ENCODE data around the gene WASF2. TPM values are rescaled to one million over a fixed set of nuclear protein-coding genes. Genes with fewer than 3 reads are reported as not detected.

Gene WASF2
- total RNA-seq, 1 donor from 2014 or later: 51.2 TPM

- peaks cover 11% of the 10 kb centered on the region for H3K36me3 ChIP-seq
- peak; percentile 57 for DNase-seq
- no peaks in the 10 kb centered on the region for H3K9me3 ChIP-seq (replicated peaks)
- TF ChIP-seq CTCF (IDR thresholded peaks at IDR 0.05; ENCODE audit: borderline replicate concordance): no peak
- H3K27ac ChIP-seq (replicated peaks): peak overlapping the region; percentile 90
- H3K4me3 ChIP-seq: peak overlapping the region; percentile 39
- intact Hi-C loops (cut with micrococcal nuclease): no loop called here
- peaks cover 97% of the 10 kb centered on the region for H3K4me1 ChIP-seq
- no peaks in the 10 kb centered on the region for H3K27me3 ChIP-seq (ENCODE audit: low read depth)
Measured at GRCh38 chr1:27428316-27429028, 61.5 kb downstream of the WASF2 start.

GRCh38 chr1:27427816-27428315 lies 62.1 kb downstream of the WASF2 start:
- Histone ChIP-seq H3K9me3 (replicated peaks) (no peaks in the 10 kb centered on the region), H3K27ac (replicated peaks) (peak overlapping the region; percentile 90), H3K4me3 (peak overlapping the region; percentile 39), H3K36me3 (peaks cover 11% of the 10 kb centered on the region), H3K4me1 (peaks cover 97% of the 10 kb centered on the region), H3K27me3 (ENCODE audit: low read depth) (no peaks in the 10 kb centered on the region)
- intact Hi-C loops (cut with micrococcal nuclease): no loop called here
- TF ChIP-seq CTCF (IDR thresholded peaks at IDR 0.05; ENCODE audit: borderline replicate concordance): no peak
- no peak for DNase-seq

- DNase-seq: no peak
- H3K9me3 ChIP-seq (replicated peaks): no peaks in the 10 kb centered on the region
- TF ChIP-seq CTCF (IDR thresholded peaks at IDR 0.05; ENCODE audit: borderline replicate concordance): no peak
- H3K27me3 ChIP-seq (ENCODE audit: low read depth): no peaks in the 10 kb centered on the region
- intact Hi-C loops (cut with micrococcal nuclease): no loop called here
- peak overlapping the region; percentile 90 for H3K27ac ChIP-seq (replicated peaks)
- H3K4me3 ChIP-seq: peak overlapping the region; percentile 39
- peaks cover 98% of the 10 kb centered on the region for H3K4me1 ChIP-seq
- H3K36me3 ChIP-seq: peaks cover 11% of the 10 kb centered on the region
Measured at GRCh38 chr1:27427329-27427728, 62.6 kb downstream of the WASF2 start.

- Histone ChIP-seq H3K36me3 (peaks cover 12% of the 10 kb centered on the region), H3K4me1 (peaks cover 99% of the 10 kb centered on the region), H3K27me3 (ENCODE audit: low read depth) (no peaks in the 10 kb centered on the region), H3K9me3 (replicated peaks) (no peaks in the 10 kb centered on the region), H3K4me3 (no peak overlapping the region), H3K27ac (replicated peaks) (peak overlapping the region; percentile 90)
- TF ChIP-seq CTCF (IDR thresholded peaks at IDR 0.05; ENCODE audit: borderline replicate concordance): no peak
- no peak for DNase-seq
- intact Hi-C loops (cut with micrococcal nuclease): no loop called here
Measured at GRCh38 chr1:27423709-27424108, 66.3 kb downstream of the WASF2 start.

- TF ChIP-seq CTCF (IDR thresholded peaks at IDR 0.05; ENCODE audit: borderline replicate concordance): no peak
- Histone ChIP-seq H3K4me1 (peaks cover 92% of the 10 kb centered on the region), H3K9me3 (replicated peaks) (no peaks in the 10 kb centered on the region), H3K27ac (replicated peaks) (peak overlapping the region; percentile 77), H3K4me3 (no peak overlapping the region), H3K27me3 (ENCODE audit: low read depth) (no peaks in the 10 kb centered on the region), H3K36me3 (peaks cover 47% of the 10 kb centered on the region)
- DNase-seq: peak; percentile 66
- intact Hi-C loops (cut with micrococcal nuclease): no loop called here
Measured at GRCh38 chr1:27418326-27419185, 71.4 kb downstream of the WASF2 start.
